Measurements from ENCODE around the gene BCL7A. TPM values are rescaled to one million over a fixed set of nuclear protein-coding genes. Genes with fewer than 3 reads are reported as not detected.

BCL7A gene
- total RNA-seq, 1 experiment from 2014 or later, result 14.5 TPM

DNA sequence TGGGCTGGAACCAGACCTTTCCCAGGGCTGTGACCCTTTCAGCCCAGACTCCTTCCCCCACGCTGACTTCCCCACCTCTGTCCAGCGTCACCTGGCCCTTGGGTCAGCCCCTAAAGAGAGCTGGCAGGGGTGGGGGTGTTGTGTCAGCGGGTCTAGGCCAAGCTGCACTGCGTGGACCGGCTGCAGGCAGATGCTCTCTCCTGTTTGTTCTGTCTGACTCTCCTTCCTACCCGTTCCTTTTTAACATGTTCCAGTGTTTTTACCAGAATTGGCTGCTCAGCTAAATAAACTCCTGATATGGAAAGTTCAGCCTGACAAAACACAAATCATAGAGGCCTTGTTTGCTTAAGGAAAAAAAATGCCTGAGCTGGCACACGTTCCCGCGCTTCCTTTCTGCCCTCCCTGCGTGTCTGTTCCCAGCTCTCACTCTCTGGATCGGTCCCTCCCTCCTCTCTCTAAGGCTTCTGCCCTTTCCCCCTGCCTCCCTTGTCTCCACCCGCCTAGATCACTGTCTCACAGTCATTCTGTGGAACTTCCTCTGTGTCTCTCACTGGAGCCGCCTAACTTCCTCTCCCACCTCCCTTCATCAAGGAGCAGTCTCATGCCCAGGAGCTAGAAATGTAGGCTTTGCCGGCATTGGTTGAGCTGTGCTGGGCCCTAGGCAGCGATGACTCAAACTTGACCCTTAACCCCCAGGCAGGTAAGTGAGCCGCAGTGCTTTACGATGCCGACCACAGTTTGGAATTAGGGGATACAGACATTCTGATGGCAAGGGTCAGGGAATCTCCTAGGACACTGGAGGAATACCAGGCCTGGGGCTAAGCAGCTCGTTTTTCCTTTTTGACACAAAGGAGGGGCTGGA is 41.4 kb downstream of the BCL7A start:
- peak; percentile 64 for ATAC-seq
- peak overlapping the region; percentile 83 for H3K27ac ChIP-seq (ENCODE audit: low read length)
- no peak overlapping the region for H3K4me3 ChIP-seq (ENCODE audit: low read depth in 2 of 2, low read length in 2 of 2)
- H3K4me1 ChIP-seq (ENCODE audit: control insufficient read depth, insufficient read depth, low read length), result peaks cover 37% of the 10 kb centered on the region
- H3K9me3 ChIP-seq (ENCODE audit: control insufficient read depth, insufficient read depth, low read depth, low read length), result no peaks in the 10 kb centered on the region
- in situ Hi-C loops (cut with HindIII; ENCODE audit: low pct_unique_long_range_greater_than_20kb, low sequenced_read_pairs), result no loop called here
- no peaks in the 10 kb centered on the region for H3K27me3 ChIP-seq (ENCODE audit: control insufficient read depth, insufficient read depth, low read length)
- intact Hi-C loops (cut with micrococcal nuclease; ENCODE audit: unreplicated experiment), result no loop called here
- no peaks in the 10 kb centered on the region for H3K36me3 ChIP-seq (ENCODE audit: control insufficient read depth, insufficient read depth, low read length)
- ChIA-PET CTCF (interaction anchor here (0.8 to 0.9 kb wide), 2 partner anchors 61 to 226 kb away, joined by 3 read pairs; no protein-coding TSS in a partner anchor), POLR2A (interaction anchor here (0.5 to 0.7 kb wide), 2 partner anchors 26 to 157 kb away, joined by 5 read pairs; no protein-coding TSS in a partner anchor)
- no TSS peak for BruUV-seq (replicated peaks)
- TF ChIP-seq POLR2AphosphoS5 (IDR thresholded peaks at IDR 0.05; ENCODE audit: low read depth, low read length) (no peak), SIN3A (IDR thresholded peaks at IDR 0.05; ENCODE audit: borderline replicate concordance, insufficient read depth, low read depth, low read length) (no peak), TCF7L2 (IDR thresholded peaks at IDR 0.05; ENCODE audit: low read depth, low read length) (no peak)
- TF ChIP-seq, protein P1, sequence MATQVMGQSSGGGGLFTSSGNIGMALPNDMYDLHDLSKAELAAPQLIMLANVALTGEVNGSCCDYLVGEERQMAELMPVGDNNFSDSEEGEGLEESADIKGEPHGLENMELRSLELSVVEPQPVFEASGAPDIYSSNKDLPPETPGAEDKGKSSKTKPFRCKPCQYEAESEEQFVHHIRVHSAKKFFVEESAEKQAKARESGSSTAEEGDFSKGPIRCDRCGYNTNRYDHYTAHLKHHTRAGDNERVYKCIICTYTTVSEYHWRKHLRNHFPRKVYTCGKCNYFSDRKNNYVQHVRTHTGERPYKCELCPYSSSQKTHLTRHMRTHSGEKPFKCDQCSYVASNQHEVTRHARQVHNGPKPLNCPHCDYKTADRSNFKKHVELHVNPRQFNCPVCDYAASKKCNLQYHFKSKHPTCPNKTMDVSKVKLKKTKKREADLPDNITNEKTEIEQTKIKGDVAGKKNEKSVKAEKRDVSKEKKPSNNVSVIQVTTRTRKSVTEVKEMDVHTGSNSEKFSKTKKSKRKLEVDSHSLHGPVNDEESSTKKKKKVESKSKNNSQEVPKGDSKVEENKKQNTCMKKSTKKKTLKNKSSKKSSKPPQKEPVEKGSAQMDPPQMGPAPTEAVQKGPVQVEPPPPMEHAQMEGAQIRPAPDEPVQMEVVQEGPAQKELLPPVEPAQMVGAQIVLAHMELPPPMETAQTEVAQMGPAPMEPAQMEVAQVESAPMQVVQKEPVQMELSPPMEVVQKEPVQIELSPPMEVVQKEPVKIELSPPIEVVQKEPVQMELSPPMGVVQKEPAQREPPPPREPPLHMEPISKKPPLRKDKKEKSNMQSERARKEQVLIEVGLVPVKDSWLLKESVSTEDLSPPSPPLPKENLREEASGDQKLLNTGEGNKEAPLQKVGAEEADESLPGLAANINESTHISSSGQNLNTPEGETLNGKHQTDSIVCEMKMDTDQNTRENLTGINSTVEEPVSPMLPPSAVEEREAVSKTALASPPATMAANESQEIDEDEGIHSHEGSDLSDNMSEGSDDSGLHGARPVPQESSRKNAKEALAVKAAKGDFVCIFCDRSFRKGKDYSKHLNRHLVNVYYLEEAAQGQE (IDR thresholded peaks at IDR 0.05; ENCODE audit: insufficient read depth in 1 of 2, low read depth in 2 of 2, low read length in 1 of 2), result no peak
- TF ChIP-seq, protein P2, sequence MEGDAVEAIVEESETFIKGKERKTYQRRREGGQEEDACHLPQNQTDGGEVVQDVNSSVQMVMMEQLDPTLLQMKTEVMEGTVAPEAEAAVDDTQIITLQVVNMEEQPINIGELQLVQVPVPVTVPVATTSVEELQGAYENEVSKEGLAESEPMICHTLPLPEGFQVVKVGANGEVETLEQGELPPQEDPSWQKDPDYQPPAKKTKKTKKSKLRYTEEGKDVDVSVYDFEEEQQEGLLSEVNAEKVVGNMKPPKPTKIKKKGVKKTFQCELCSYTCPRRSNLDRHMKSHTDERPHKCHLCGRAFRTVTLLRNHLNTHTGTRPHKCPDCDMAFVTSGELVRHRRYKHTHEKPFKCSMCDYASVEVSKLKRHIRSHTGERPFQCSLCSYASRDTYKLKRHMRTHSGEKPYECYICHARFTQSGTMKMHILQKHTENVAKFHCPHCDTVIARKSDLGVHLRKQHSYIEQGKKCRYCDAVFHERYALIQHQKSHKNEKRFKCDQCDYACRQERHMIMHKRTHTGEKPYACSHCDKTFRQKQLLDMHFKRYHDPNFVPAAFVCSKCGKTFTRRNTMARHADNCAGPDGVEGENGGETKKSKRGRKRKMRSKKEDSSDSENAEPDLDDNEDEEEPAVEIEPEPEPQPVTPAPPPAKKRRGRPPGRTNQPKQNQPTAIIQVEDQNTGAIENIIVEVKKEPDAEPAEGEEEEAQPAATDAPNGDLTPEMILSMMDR (IDR thresholded peaks at IDR 0.05), result no peak
- DNase-seq (ENCODE audit: low read depth, low spot score), result no peak

DNA sequence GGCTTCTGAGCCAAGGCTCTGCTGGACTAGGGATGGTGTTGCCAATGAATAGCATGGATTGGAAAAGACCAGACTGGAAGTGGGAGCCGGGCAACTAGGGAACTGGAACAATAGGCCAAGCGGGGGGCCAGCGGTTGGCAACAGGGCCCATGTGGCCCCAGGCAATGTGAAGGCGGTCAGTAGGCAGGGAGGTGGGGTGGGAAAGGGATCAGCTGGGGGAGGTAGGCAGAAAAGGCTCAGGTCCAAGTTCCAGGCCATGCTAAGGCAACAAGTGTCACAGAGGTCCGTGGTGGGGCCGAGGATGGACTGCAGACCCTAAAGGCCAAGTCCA is 42.0 kb downstream of the BCL7A start:
- Histone ChIP-seq H3K4me3 (ENCODE audit: low read depth in 2 of 2, low read length in 2 of 2) (no peak overlapping the region), H3K27ac (ENCODE audit: low read length) (peak overlapping the region; percentile 83), H3K36me3 (ENCODE audit: control insufficient read depth, insufficient read depth, low read length) (no peaks in the 10 kb centered on the region), H3K27me3 (ENCODE audit: control insufficient read depth, insufficient read depth, low read length) (no peaks in the 10 kb centered on the region), H3K9me3 (ENCODE audit: control insufficient read depth, insufficient read depth, low read depth, low read length) (no peaks in the 10 kb centered on the region), H3K4me1 (ENCODE audit: control insufficient read depth, insufficient read depth, low read length) (peaks cover 41% of the 10 kb centered on the region)
- DNase-seq (ENCODE audit: low read depth, low spot score) (no peak), ATAC-seq (peak; percentile 9)
- ChIA-PET CTCF (interaction anchor here (0.8 kb wide), 1 partner anchor 227 kb away, joined by 3 read pairs; no protein-coding TSS in a partner anchor), POLR2A (no interaction called here)
- intact Hi-C loops (cut with micrococcal nuclease; ENCODE audit: unreplicated experiment) (no loop called here), in situ Hi-C loops (cut with HindIII; ENCODE audit: low pct_unique_long_range_greater_than_20kb, low sequenced_read_pairs) (no loop called here)
- no TSS peak for BruUV-seq (replicated peaks)
- TF ChIP-seq, protein P1 (IDR thresholded peaks at IDR 0.05; ENCODE audit: insufficient read depth in 1 of 2, low read depth in 2 of 2, low read length in 1 of 2), result no peak
- TF ChIP-seq TCF7L2 (IDR thresholded peaks at IDR 0.05; ENCODE audit: low read depth, low read length) (no peak), POLR2AphosphoS5 (IDR thresholded peaks at IDR 0.05; ENCODE audit: low read depth, low read length) (no peak)
- TF ChIP-seq, protein P2 (IDR thresholded peaks at IDR 0.05), result no peak

Data from Panc1 (cell line).